ENCODE measurements around the gene GAS7.

GRCh38 chr17:10045871-10046658 lies 152.3 kb downstream of the GAS7 start:
- no peak for TF ChIP-seq CTCF (IDR thresholded peaks at IDR 0.05; ENCODE audit: low read length)
- no peak for TF ChIP-seq EZH2 (IDR thresholded peaks at IDR 0.05; ENCODE audit: borderline replicate concordance, low read length)
